ENCODE data around the gene LRRC75B. TPM values are rescaled to one million over a fixed set of nuclear protein-coding genes. Genes with fewer than 3 reads are reported as not detected.

Gene LRRC75B
- polyA plus RNA-seq, 1 experiment, result 5.2 TPM

DNA sequence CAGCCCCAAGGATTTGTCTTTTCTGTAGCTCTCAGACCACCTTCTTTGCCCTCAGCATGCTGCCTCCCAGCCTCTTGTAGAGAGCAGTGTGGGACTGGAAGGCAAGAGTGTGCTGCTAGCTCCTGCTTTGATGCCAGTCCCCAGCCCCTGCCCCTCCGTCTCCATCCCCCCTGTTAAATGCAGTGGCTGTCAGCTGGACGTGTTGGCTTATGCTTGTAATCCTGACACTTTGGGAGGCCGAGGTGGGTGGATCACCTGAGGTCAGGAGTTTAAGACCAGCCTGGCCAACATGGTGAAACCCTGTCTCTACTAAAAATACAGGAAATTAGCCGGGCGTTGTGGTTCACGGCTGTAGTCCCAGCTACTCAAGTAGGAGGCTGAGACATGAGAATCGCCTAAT lies 21.6 kb downstream of the LRRC75B start:
- Histone ChIP-seq H3K9me3 (ENCODE audit: control insufficient read depth, insufficient read depth, low read length) (no peaks in the 10 kb centered on the region), H3K27me3 (ENCODE audit: control insufficient read depth, insufficient read depth, low read length) (no peaks in the 10 kb centered on the region), H3K27ac (ENCODE audit: low read depth, low read length) (no peak overlapping the region), H3K4me3 (ENCODE audit: low read depth, low read length) (no peak overlapping the region)
- CTCF ChIA-PET, result no interaction called here
- TF ChIP-seq CTCF (IDR thresholded peaks at IDR 0.05; ENCODE audit: low read depth, low read length), result no peak
- POLR2A ChIA-PET, result interaction anchor here (0.8 kb wide), 1 partner anchor 16 kb away, joined by 3 read pairs; the partner anchor contains the start of gene GUCD1
- no peak for DNase-seq (ENCODE audit: low read depth, low spot score)

- ChIA-PET POLR2A (interaction anchor here (1.1 kb wide), 1 partner anchor 13 kb away, joined by 5 read pairs; the partner anchor contains the start of gene GUCD1), CTCF (no interaction called here)
- DNase-seq (ENCODE audit: low read depth, low spot score), result no peak
- Histone ChIP-seq H3K27me3 (ENCODE audit: control insufficient read depth, insufficient read depth, low read length) (no peaks in the 10 kb centered on the region), H3K27ac (ENCODE audit: low read depth, low read length) (no peak overlapping the region), H3K9me3 (ENCODE audit: control insufficient read depth, insufficient read depth, low read length) (no peaks in the 10 kb centered on the region), H3K4me3 (ENCODE audit: low read depth, low read length) (no peak overlapping the region)
- TF ChIP-seq CTCF (IDR thresholded peaks at IDR 0.05; ENCODE audit: low read depth, low read length), result no peak
Measured at GRCh38 chr22:24567668-24568067, 25.2 kb downstream of the LRRC75B start.

DNA sequence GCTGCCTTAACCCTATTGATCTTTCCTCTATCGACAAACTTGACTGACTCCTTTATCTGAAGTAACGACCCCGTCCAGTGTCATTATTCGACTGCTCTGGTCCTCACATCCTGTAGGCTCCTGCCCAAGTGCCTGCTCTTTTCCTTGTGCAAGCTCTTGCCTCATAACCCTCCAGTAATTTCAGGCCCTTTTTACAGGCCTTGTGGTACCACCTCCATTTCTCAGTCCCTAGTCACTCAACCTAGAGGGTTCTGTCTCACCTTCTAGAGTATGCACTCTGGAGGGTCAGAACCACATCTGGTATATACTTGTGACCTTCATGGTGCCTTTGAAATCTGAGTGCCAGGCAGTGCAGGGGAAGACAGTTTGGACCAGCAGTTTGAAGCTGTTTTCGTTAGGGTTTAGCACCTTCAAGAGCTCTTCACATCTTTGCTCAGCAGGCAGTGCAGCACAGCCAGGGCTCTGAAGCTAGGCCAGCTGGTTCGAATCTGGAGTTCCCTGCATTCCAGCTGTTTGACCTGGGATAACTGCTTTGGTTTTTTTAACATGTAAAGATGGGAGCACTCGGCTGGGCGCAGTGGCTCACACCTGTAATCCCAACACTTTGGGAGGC lies 25.9 kb downstream of the LRRC75B start:
- CTCF ChIA-PET, result no interaction called here
- H3K9me3 ChIP-seq (ENCODE audit: control insufficient read depth, insufficient read depth, low read length), result no peaks in the 10 kb centered on the region
- POLR2A ChIA-PET, result interaction anchor here (1.1 kb wide), 1 partner anchor 12 kb away, joined by 5 read pairs; the partner anchor contains the start of gene GUCD1
- H3K27ac ChIP-seq (ENCODE audit: low read depth, low read length), result no peak overlapping the region
- no peak overlapping the region for H3K4me3 ChIP-seq (ENCODE audit: low read depth, low read length)
- H3K27me3 ChIP-seq (ENCODE audit: control insufficient read depth, insufficient read depth, low read length), result no peaks in the 10 kb centered on the region
- DNase-seq (ENCODE audit: low read depth, low spot score), result no peak
- TF ChIP-seq CTCF (IDR thresholded peaks at IDR 0.05; ENCODE audit: low read depth, low read length), result no peak

DNA sequence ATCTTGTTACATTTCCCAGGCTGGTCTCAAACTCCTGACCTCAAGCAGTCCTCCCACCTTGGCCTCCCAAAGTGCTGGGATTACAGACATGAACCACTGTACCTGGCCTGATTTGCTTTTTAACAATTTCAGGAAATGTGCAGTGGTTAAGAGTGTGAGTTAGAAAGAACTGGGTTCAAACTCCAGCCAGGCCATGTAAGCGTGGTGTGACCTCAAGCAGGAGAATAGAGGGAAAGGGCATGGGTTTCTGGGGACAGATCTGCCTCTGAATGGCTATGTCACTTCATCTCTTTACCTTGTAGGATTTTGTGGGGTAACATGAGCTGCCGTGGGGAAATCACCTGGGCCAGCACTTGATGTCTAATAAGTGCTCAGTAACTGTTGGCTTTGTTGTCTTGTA lies 27.8 kb downstream of the LRRC75B start:
- Histone ChIP-seq H3K9me3 (ENCODE audit: control insufficient read depth, insufficient read depth, low read length) (no peaks in the 10 kb centered on the region), H3K27me3 (ENCODE audit: control insufficient read depth, insufficient read depth, low read length) (no peaks in the 10 kb centered on the region), H3K4me3 (ENCODE audit: low read depth, low read length) (no peak overlapping the region), H3K27ac (ENCODE audit: low read depth, low read length) (no peak overlapping the region)
- ChIA-PET CTCF (no interaction called here), POLR2A (interaction anchor here (0.8 kb wide), 1 partner anchor 9 kb away, joined by 3 read pairs; the partner anchor contains the start of gene SNRPD3)
- no peak for TF ChIP-seq CTCF (IDR thresholded peaks at IDR 0.05; ENCODE audit: low read depth, low read length)
- DNase-seq (ENCODE audit: low read depth, low spot score), result no peak

DNA sequence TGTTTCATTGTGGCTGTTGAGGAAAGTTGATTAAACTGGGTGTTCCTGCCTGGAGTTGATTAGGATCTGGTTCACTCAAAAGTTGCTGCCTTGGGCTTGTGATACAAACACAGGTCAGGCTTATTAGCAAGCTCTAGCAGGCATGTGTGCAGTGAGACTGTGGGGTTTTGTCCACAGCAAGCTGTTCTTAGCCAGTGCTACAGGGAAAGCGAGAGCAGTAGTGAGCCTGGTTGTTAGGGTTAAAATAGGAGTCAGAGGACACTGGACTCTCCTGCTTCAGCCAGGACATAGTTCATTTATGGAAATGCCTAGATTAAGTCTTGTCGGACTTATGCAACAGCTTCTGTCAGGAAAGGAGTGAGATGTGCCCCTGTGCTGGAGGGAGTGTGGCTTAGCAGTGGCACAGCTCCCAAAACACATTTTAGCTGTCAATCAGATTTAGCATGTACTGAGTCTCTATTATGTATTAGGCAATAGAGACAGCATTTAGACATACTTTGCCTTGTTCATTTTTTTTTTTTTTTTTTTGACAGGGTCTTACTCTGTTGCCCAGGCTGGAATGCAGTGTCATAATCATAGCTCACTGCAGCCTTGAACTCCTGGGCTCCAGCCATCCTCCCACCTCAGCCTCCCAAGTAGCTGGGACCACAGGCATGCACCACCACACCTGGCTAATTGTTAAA lies 28.4 kb downstream of the LRRC75B start:
- ChIA-PET POLR2A (interaction anchor here (0.6 kb wide), 1 partner anchor 9 kb away, joined by 4 read pairs; no protein-coding TSS in a partner anchor), CTCF (no interaction called here)
- Histone ChIP-seq H3K27ac (ENCODE audit: low read depth, low read length) (no peak overlapping the region), H3K9me3 (ENCODE audit: control insufficient read depth, insufficient read depth, low read length) (no peaks in the 10 kb centered on the region), H3K27me3 (ENCODE audit: control insufficient read depth, insufficient read depth, low read length) (no peaks in the 10 kb centered on the region), H3K4me3 (ENCODE audit: low read depth, low read length) (no peak overlapping the region)
- no peak for TF ChIP-seq CTCF (IDR thresholded peaks at IDR 0.05; ENCODE audit: low read depth, low read length)
- DNase-seq (ENCODE audit: low read depth, low spot score), result no peak
